ENCODE measurements around the gene HEATR5B. TPM values are rescaled to one million over a fixed set of nuclear protein-coding genes. Genes with fewer than 3 reads are reported as not detected.

HEATR5B gene
- total RNA-seq, 4 donors from 2014 or later: 27.7 to 50.4 (median 35.5) TPM

DNA sequence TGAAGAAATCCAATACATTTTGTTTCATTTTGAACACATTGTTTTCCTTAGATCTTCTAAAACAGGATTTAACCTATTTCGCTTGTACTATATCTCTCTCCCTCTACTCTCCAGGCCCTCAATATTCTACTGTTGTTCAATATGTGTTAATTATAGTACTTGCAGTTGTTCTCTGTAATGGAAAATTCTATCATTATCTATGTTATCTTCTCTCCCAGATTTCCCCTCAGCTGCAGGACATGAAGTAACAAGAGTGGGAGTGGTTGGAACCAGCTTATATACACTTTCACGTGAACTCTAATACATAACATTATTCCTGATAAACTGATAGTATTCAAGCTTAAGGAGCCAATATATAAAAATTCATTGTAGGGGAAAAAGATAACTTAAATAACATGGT is 110.9 kb downstream of the HEATR5B start:
- ATAC-seq (ENCODE audit: low FRiP score) (no peak), DNase-seq (ENCODE audit: low spot score) (no peak)
- TF ChIP-seq, protein P1, sequence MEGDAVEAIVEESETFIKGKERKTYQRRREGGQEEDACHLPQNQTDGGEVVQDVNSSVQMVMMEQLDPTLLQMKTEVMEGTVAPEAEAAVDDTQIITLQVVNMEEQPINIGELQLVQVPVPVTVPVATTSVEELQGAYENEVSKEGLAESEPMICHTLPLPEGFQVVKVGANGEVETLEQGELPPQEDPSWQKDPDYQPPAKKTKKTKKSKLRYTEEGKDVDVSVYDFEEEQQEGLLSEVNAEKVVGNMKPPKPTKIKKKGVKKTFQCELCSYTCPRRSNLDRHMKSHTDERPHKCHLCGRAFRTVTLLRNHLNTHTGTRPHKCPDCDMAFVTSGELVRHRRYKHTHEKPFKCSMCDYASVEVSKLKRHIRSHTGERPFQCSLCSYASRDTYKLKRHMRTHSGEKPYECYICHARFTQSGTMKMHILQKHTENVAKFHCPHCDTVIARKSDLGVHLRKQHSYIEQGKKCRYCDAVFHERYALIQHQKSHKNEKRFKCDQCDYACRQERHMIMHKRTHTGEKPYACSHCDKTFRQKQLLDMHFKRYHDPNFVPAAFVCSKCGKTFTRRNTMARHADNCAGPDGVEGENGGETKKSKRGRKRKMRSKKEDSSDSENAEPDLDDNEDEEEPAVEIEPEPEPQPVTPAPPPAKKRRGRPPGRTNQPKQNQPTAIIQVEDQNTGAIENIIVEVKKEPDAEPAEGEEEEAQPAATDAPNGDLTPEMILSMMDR (IDR thresholded peaks at IDR 0.05): no peak

DNA sequence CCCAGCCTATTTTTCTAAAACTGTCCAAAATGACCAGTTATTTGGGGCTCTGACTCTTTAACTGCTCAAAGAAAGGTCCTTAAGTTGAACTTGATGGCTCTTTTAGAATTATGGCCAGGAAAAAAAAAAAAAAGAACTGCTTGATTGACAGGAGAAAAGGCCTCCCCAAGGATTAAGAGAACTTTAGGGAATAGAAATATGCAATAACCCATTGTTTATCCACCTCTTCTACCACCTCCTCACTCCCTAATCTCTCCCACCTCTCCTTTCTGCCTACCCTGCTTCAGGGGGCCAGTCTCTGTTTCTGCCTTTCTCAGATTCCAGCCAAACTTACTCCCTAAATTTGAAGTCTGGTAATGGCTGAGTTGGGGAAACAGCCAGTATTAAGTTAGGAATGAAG is 112.2 kb downstream of the HEATR5B start:
- TF ChIP-seq, protein P1 (IDR thresholded peaks at IDR 0.05): no peak
- ATAC-seq (ENCODE audit: low FRiP score) (no peak), DNase-seq (ENCODE audit: low spot score) (no peak)

DNA sequence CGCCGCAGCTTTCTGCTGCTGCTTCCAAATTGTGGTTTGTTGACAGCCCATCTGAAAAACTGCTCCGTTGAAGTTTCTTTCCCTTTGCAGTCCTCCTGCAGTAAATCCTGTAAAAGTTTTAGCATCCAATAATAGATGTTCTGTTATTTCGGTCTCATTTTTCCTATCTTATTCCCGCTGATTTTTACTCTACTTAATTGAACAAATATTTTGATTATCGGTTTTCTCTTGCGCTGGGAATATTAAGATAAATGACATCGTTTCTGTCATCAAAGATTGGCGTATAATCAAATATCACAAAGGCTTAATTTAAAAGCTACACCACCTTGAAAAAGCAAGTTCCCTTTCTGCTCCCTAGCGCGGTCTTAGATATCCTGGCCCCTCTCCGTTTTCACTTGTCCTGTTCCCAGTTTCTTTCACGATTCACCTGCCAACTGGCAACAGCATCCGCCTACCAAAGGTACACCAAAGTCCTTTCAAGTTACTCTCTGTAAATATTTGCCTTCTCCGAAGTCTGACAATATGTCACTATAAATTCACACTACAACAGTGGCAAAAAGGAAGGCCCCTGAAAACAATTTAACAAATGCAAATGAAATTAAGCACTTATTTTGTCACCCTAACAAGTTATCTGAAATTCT is 116.8 kb downstream of the HEATR5B start:
- no peak for DNase-seq (ENCODE audit: low spot score)
- ATAC-seq (ENCODE audit: low FRiP score): no peak
- TF ChIP-seq, protein P1 (IDR thresholded peaks at IDR 0.05): no peak

DNA sequence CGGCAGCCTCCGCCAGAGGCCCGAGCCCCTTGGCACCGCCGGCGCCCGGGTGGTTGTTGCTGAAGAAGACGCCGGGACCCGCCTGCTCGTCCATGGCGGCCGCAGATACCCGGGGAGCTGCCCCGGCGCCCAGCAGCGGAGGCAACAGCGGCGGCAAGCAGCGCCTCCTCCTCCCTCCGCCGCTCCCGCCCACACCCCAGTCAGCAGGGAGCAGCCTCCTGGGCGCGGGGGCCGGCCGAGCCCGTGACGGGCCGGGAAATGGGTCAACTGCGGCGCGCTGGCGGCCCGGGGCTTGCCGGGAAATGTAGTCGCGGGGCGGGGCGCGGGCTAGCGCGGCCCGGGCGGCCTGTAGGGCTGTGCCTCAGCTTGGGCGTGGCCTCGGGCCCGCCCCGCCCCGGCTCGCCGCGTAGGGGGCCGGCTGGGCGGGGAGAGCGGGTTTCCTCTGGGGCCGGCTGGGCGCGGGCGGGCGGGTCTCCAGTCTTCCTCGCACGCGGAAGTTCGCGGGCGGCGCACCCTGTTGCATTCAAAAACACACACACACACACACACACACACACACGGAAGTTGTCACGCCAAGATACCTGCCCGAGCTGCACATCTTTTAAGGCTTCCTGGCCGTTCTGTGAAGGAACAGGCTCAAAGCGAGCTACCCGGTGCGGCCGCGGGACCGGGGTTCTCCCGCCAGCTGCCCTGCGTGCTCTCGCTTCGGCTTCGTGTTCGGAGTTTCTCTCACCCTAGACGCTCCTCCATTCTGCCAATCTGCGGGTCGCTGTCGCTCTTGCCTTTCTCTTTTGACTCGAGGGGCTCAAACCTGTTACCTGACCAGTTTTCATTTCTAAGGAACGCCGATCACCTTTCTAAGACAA is 117.6 kb downstream of the HEATR5B start, which contains the start of gene STRN:
STRN (minus strand) TSS at position 167 of the 866 bp plus-strand sequence; CDS start at position 94, 73 bp downstream.
- peak; percentile 79 for DNase-seq (ENCODE audit: low spot score)
- TF ChIP-seq, protein P1 (IDR thresholded peaks at IDR 0.05): no peak
- ATAC-seq (ENCODE audit: low FRiP score): peak; percentile 98

DNA sequence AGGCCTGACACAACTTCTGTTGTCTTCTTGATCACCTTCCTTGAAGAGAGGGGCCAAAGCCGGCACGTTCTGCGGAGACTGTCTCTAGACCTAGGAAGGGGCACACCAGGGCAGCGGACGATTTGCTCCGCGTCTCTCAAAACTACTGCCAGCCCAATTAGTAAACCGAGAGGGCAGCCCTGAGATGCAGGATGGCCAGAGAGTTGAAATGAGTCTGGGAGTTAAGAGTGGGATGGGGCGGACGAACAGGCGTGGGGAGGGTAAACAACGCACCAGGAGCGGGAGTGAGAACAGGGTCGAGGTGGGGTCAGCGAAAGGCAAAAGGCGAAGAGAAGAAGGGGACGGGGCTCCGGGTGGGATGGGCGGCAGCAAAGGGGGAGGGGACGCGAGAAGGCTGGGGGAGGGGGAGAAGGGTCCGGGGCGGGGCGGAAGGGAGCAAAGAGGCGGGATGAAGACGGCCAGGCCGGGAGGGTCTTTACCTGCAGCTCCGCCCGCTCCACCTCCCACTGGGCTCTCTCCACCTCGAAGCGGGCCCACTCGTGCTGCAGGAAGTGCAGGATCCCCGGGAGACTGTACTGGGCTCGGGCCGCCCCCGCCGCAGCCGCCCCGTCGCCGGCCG is 118.3 kb downstream of the HEATR5B start:
- peak; percentile 64 for ATAC-seq (ENCODE audit: low FRiP score)
- DNase-seq (ENCODE audit: low spot score): peak; percentile 27
- TF ChIP-seq, protein P1 (IDR thresholded peaks at IDR 0.05): no peak

DNA sequence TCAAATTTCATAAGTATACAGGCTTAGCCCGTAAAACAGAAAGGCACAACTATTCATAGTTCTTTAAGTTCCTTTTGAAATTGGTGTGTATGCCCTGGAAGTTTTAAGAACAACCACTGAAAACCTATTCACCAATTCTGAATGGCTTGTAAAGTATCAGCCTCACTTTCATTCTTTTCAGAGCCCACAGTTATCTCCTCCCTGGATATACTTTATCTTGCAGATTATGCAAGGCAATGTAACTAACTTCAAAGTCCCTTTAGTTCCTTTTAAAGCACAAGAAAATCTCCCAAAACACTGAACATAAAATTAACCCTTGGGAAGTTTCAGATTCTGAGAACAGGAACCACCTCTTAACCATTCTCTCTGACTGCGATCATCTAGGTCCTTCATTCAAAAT is 119.0 kb downstream of the HEATR5B start:
- TF ChIP-seq, protein P1 (IDR thresholded peaks at IDR 0.05): no peak
- no peak for ATAC-seq (ENCODE audit: low FRiP score)
- no peak for DNase-seq (ENCODE audit: low spot score)

Data from omental fat pad (tissue), 4 donors.